OCI-LY1 (cell line): ENCODE data around the gene LIX1L.
A peak's percentile ranks its signal among the peaks of the same experiment; 100 is the strongest.

ENCODE experiments used
- H2AFZ ChIP-seq: fragments of 200-600 bp; sonication (generic), shearing (Covaris generic); 2 replicates; pipeline ENCODE4 v1.6.0; 2014; ENCODE audit warnings: antibody characterized with exemption, mild to moderate bottlenecking, low read length
- H3F3A ChIP-seq: fragments of 200-600 bp; sonication (generic), shearing (Covaris generic); 2 replicates; pipeline ENCODE4 v1.6.0; 2014; ENCODE audit warnings: mild to moderate bottlenecking, antibody characterized with exemption, low read length, moderate library complexity; ENCODE audit not compliant: insufficient read depth
- H3K27ac ChIP-seq: fragments of 200-600 bp; sonication (generic); 2 replicates; pipeline ENCODE4 v1.5.1; 2014; ENCODE audit warnings: low read length, mixed run types, mild to moderate bottlenecking, low read depth; ENCODE audit not compliant: poor library complexity, severe bottlenecking
- H3K27me3 ChIP-seq: fragments of 200-600 bp; sonication (generic); 2 replicates; pipeline ENCODE4 v1.6.0; 2014; ENCODE audit warnings: antibody characterized with exemption, mild to moderate bottlenecking, low read length, moderate library complexity; ENCODE audit not compliant: insufficient read depth
- H3K36me3 ChIP-seq: fragments of 200-600 bp; sonication (generic); 2 replicates; pipeline ENCODE4 v1.6.1; 2014; ENCODE audit warnings: mild to moderate bottlenecking, antibody characterized with exemption, low read length, moderate library complexity, mixed read lengths; ENCODE audit not compliant: insufficient read depth
- H3K4me1 ChIP-seq: fragments of 200-600 bp; sonication (generic); 2 replicates; pipeline ENCODE4 v1.5.1; 2014; ENCODE audit warnings: mild to moderate bottlenecking, low read length, moderate library complexity; ENCODE audit not compliant: insufficient read depth, severe bottlenecking
- H3K4me2 ChIP-seq: fragments of 200-600 bp; sonication (generic), shearing (Covaris generic); 2 replicates; pipeline ENCODE4 v1.6.1; 2014; ENCODE audit warnings: low read length
- H3K4me3 ChIP-seq: fragments of 200-600 bp; sonication (generic); 2 replicates; pipeline ENCODE4 v1.5.1; 2014; ENCODE audit warnings: low read length, low read depth, mild to moderate bottlenecking, mixed read lengths; ENCODE audit not compliant: poor library complexity, severe bottlenecking
- H3K79me2 ChIP-seq: fragments of 200-600 bp; shearing (Covaris generic); 2 replicates; pipeline ENCODE4 v1.6.1; 2016; ENCODE audit warnings: mixed run types, low read length, mixed read lengths; ENCODE audit not compliant: insufficient read depth
- H3K9ac ChIP-seq: fragments of 200-600 bp; sonication (generic), shearing (Covaris generic); 2 replicates; pipeline ENCODE4 v1.6.1; 2014; ENCODE audit warnings: mild to moderate bottlenecking, low read length, mixed read lengths
- H3K9me2 ChIP-seq: fragments of 200-600 bp; sonication (generic), shearing (Covaris generic); 2 replicates; pipeline ENCODE4 v1.6.1; 2014; ENCODE audit warnings: low read depth, mild to moderate bottlenecking, low read length, mixed read lengths
- H3K9me3 ChIP-seq: fragments of 200-600 bp; shearing (Covaris generic); 2 replicates; pipeline ENCODE4 v1.6.1; 2014; ENCODE audit warnings: low read length, mixed read lengths
- H4K20me1 ChIP-seq: fragments of 200-600 bp; sonication (generic), shearing (Covaris generic); 2 replicates; pipeline ENCODE4 v1.6.0; 2016; ENCODE audit warnings: mild to moderate bottlenecking, low read length; ENCODE audit not compliant: insufficient read depth
- CTCF ChIP-seq: fragments of 200-600 bp; sonication (generic), shearing (Covaris generic); IDR thresholded peaks from 2 replicates; pipeline ENCODE4 v1.5.1; 2017; ENCODE audit warnings: mild to moderate bottlenecking, antibody characterized with exemption, low read length, moderate library complexity, mixed read lengths
- EZH2 ChIP-seq: fragments of 200-600 bp; sonication (generic), shearing (Covaris generic); IDR thresholded peaks from 2 replicates; pipeline ENCODE4 v1.8.0; 2017; ENCODE audit warnings: borderline replicate concordance, mixed run types, mild to moderate bottlenecking, antibody characterized with exemption, low read length, moderate library complexity, mixed read lengths

The LIX1L gene

GRCh38 chr1:145891587-145892485 is 66.0 kb downstream of the LIX1L start:
- Histone ChIP-seq H2AFZ (no peak overlapping the region), H3K27me3 (peaks cover 5% of the 10 kb centered on the region; the same call in 1 of the 2 replicates), H3K9ac (no peak overlapping the region), H3K27ac (no peak overlapping the region), H3K9me3 (no peaks in the 10 kb centered on the region), H3K4me2 (no peak overlapping the region), H3K79me2 (no peaks in the 10 kb centered on the region), H3K36me3 (no peaks in the 10 kb centered on the region), H3K4me3 (no peak overlapping the region), H3K9me2 (no peaks in the 10 kb centered on the region), H3F3A (no peaks in the 10 kb centered on the region), H4K20me1 (no peaks in the 10 kb centered on the region), H3K4me1 (no peaks in the 10 kb centered on the region)
- TF ChIP-seq EZH2, result no peak
- TF ChIP-seq CTCF, result peak; percentile 86

DNA sequence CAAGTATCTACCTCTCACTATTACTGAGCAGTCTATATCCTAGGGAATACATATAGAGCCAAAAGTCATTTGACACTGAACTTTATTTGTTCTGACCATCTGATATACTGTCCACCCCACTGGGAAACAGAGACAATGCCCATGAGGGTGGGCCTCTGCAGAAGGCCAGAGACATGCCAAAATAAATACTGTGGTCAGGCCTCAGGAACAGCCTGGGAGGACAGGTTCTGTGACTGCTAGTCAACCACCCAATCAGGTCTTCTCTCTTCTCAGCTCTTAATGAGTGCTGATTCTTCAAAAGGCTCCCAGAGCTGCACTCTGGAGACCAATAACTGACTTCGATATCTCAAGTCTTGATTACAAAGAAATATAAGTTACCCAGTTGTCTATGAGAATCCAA is 66.7 kb downstream of the LIX1L start:
- H4K20me1 ChIP-seq, result no peaks in the 10 kb centered on the region
- H3K4me2 ChIP-seq, result no peak overlapping the region
- H2AFZ ChIP-seq, result no peak overlapping the region
- no peak overlapping the region for H3K4me3 ChIP-seq
- H3F3A ChIP-seq, result no peaks in the 10 kb centered on the region
- H3K9me3 ChIP-seq, result no peaks in the 10 kb centered on the region
- H3K9ac ChIP-seq, result no peak overlapping the region
- TF ChIP-seq EZH2 (no peak), CTCF (no peak)
- no peaks in the 10 kb centered on the region for H3K79me2 ChIP-seq
- peaks cover 5% of the 10 kb centered on the region; the same call in 1 of the 2 replicates for H3K27me3 ChIP-seq
- H3K27ac ChIP-seq, result no peak overlapping the region
- H3K4me1 ChIP-seq, result no peaks in the 10 kb centered on the region
- no peaks in the 10 kb centered on the region for H3K36me3 ChIP-seq
- no peaks in the 10 kb centered on the region for H3K9me2 ChIP-seq

DNA sequence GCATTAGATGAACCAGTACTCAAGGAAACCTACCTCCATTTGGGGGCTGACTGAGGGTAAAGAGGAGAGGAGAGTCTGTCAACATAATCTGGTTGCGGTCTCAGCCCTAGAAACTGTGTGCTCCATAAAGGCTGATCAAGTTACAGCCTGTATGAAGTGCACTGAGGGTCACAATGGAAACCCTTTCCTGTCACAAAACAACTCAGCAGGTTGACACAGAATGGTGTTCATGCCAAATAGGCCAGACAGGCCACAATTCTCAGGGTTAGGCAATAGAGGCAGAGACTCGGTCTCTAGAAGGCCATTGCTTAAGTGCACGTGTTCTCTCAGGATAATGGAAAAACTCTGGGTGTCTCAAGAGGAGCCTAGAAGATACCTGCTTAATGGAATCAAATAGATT is 68.1 kb downstream of the LIX1L start:
- Histone ChIP-seq H3F3A (no peaks in the 10 kb centered on the region), H4K20me1 (no peaks in the 10 kb centered on the region), H3K9me2 (no peaks in the 10 kb centered on the region), H3K9me3 (no peaks in the 10 kb centered on the region), H2AFZ (no peak overlapping the region), H3K4me3 (no peak overlapping the region), H3K79me2 (no peaks in the 10 kb centered on the region), H3K4me1 (peaks cover 7% of the 10 kb centered on the region), H3K27me3 (peaks cover 5% of the 10 kb centered on the region; the same call in 1 of the 2 replicates), H3K9ac (no peak overlapping the region), H3K27ac (no peak overlapping the region), H3K36me3 (no peaks in the 10 kb centered on the region), H3K4me2 (no peak overlapping the region)
- no peak for TF ChIP-seq EZH2
- TF ChIP-seq CTCF, result no peak
